ENCODE results near the gene WDR27.
"Not testable (repeated sequence)": the region's sequence is repeated elsewhere in the genome, so short reads cannot be mapped to it uniquely, and the experiment has no call there.

The WDR27 gene

DNA sequence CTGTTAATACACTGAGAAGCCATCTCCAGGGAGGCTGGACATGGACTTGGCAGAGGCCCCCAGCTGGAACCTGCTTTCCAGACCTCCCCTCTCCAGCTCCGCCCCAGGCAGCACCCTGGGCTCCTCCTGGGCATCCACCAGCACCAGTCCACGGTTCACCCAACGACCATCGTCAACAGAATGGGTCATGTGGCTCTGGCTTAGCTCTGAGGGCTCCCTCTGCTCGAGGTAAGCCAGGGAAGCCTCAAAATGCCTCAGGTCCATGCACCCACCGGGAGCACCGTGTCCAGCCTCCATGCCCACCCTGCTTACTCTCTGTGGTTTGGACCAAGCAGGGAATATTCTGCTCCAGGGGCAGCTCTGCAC lies 40.5 kb downstream of the WDR27 start:
- no peak for DNase-seq (ENCODE audit: low spot score)

DNA sequence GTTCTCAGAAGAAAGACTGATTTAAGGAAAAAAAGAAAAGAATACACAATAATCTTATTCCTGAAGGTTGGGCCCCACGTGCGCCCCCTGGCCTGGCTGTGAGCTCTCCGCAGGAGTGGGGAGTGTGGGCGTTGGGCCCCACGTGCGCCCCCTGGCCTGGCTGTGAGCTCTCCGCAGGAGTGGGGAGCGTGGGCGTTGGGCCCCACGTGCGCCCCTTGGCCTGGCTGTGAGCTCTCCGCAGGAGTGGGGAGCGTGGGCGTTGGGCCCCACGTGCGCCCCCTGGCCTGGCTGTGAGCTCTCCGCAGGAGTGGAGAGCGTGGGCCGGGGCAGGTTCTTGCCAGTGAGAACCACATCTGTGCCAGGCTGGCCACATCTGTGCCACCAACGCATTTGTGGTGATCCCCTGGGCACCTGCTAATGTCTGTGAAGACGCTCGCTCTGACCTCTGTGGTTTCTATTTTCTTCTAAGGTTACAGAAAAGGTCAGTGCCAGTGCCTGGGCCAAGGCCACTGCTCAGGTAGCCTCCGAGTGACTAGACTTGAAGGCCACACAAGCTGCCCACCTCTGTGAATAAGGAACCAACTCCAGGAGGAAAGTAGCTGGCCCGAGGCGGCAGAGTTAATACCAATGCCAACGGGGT lies 41.0 kb downstream of the WDR27 start:
- no peak for DNase-seq (ENCODE audit: low spot score)

DNA sequence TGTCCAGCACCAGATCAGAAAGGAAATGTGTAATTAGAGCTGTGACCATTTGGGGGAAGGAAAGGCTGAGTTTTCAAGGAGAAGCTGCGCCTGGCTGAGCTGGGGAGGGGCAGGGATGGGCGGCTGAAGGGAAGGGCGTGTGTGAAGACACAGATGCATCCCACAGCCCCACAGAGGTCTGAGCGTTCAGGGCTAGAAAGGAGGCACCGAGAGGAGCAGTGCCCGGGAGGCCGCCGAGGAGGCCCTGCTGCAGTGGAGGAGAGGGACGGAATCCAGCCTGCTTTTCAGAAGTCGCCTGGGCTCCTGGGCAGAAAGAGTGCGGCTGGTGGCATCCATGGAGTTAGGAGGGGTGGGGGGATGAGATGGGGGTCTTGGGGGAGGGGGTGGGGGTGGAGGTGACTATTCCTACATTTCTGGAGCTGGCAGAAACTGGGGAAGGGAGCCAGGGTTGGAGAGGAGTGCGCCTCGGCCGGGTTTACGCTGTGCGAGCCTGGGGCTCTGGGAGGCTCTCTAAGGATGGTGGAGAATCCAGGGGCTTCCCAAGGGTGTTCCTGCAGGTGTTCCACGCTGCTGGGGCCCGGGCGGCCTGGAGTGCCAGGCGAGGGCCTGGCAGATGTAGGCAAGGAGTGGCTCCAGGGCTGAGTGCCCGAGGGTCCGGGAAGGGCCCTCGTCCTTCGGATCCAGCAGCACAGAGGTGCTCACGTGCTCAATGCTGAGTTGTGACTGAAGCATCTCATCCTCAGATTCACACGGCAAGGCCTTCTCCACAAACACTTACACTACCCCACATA lies 41.8 kb downstream of the WDR27 start:
- no peak for DNase-seq (ENCODE audit: low spot score)

DNA sequence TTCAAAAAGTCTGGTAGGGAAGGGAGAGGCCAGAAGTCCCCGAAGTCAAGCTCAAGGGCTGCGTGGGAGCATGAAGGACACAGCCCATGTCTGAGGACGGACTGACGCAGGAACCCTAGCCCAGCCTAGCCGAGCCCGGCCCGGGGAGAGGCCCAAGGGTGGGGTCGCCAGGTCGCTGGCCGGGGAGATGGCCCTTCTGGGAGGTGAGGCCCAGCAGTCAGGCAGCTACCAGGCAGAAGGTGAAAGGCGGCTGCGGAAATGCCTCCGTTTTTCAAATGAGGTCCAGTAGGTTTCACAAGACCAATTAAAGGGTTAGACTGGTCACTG lies 44.6 kb downstream of the WDR27 start:
- no peak for DNase-seq (ENCODE audit: low spot score)

DNA sequence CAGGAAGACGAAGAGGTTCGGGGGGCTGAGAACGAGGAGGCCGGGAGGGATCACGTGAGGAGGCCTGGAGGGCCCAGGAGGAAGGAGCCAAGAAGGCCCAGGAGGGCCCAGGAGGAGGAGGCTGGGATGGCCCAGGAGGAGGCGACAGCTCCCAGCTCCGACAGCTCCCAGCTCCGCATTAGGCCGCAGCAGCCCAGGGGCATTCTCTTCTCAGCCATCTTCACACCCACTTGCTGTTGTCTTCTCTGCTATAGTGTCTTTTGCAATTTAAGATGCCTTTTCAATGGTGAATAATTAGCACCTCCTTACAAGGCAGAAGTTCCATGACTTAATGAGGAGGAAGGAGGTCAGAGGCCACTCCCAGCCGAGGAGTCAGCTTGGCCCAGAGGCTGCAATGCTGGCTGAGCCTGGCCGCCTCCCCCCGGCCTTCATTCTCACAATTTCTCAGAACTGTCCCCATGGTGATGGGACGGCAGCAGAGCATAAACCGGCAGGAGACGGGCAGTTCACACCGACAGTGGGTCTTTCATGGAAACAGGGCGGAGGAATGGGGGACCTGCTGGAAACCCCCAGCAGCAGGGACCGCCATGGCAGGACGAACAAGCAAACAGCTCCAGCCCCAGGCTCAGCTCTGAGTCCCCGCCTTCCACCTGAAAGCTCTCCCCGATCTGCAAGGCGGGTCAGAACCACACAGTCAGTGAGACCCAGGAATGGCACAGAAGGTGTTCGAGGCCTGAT lies 45.1 kb downstream of the WDR27 start:
- no peak for DNase-seq (ENCODE audit: low spot score)

DNA sequence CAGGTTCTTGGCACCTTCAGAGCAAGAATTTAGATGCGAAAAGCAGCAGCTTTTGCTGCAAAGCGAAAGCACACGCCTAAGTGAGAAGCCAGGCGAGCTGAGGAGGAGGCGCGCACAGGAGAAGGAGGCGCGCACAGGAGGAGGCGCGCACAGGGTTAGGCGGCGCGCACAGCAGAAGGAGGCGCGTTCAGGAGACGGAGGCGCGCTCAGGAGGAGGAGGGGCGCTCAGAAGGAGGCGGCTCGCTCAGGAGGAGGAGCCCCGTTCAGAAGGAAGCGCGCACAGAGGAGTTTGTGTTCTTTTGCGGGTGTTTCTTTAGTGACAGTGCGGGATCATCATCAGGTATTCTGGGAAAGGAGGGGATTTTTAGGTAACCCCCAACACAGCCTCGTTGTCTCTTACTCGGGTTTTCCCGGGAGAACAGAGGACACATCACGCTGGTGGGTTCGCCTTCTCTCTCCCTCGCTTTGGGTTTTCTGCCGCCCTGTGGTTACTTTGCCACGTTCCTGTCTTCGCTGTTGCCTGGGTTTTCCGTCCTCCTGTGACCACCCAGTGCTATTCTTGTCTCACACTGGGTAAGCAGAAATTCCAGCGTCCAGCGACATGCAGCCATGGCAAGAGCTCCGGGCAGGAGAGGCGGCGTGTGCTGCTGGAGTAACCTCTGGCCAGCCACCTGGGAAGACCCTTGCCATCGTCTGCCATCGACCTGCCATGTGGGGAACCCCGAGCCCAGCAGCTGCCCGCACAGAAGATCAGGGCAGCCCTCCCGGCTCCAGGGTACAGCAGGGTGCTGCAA lies 47.0 kb downstream of the WDR27 start:
- no peak for DNase-seq (ENCODE audit: low spot score)

DNA sequence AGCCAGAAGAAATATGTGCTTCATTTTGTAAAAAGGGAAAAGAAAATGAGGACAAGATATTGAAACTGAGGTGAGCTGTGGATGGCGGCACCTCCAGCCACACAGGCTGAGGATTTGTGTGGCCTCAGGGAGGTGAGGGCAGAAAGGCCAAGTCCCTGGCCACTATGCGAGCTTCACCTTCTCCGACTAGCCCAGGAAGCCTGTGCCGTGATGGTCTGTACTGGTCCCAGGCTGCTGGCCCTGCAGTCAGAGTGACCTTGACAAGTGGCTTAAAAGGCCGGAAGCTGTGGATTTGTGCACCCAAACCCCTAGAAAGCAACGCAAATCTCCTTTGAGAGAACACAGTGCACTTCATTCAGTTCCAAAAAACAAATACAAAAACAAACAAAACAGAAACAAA lies 48.1 kb downstream of the WDR27 start:
- no peak for DNase-seq (ENCODE audit: low spot score)

DNA sequence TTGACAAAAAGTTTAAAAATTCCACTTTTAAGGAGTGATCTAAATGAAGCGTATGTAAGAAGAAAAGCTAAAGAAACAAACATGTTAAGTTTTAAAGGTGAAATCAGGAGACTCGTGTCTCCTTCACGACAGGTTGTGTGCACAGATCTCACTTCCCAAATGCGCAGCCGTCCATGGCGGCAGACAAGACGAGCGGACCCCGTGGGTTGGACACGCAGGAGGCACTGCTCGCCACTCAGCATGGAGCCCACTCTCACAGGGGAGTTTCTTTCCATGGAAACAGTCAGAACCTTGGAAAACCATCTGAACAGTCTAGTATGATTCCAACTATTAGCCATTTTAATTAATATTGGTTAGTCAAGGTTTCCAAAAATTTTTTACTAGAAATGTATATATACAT lies 48.9 kb downstream of the WDR27 start:
- no peak for DNase-seq (ENCODE audit: low spot score)

DNA sequence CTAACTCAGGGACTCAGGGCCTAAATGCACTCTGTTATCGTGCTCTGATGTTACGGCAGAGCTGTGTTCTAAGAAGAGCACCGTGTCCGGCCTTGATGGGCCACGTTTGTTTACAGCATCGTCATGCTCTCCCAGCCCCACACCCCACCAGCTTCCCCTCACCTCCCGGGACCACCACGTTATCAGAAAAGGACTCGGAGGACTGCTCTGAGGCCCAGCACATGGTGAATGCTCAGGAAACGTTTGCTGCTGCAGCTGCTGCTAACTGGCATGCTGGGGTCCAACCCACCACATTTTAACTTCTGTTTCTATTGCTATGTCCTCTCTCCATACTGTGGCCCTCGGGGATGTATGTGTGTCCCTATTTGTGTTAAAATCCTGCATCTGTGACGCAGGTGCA lies 50.3 kb downstream of the WDR27 start:
- no peak for DNase-seq (ENCODE audit: low spot score)

DNA sequence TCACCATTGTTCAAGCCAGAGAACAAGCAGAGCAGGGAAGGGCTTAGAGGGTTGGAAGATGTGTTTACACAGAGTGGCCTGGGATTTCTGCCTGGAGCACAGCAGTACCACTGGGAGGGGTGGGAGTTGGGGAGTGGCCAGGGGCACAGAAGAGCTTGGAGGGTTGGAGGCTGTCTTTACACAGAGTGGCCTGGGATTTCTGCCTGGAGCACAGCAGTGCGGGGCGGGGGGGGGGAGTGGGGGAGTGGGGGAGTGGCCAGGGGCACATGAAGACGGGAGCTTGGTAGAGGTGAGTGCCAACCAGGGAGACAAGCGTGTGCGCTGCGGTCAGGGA lies 50.9 kb downstream of the WDR27 start:
- DNase-seq (ENCODE audit: low spot score): no peak

DNA sequence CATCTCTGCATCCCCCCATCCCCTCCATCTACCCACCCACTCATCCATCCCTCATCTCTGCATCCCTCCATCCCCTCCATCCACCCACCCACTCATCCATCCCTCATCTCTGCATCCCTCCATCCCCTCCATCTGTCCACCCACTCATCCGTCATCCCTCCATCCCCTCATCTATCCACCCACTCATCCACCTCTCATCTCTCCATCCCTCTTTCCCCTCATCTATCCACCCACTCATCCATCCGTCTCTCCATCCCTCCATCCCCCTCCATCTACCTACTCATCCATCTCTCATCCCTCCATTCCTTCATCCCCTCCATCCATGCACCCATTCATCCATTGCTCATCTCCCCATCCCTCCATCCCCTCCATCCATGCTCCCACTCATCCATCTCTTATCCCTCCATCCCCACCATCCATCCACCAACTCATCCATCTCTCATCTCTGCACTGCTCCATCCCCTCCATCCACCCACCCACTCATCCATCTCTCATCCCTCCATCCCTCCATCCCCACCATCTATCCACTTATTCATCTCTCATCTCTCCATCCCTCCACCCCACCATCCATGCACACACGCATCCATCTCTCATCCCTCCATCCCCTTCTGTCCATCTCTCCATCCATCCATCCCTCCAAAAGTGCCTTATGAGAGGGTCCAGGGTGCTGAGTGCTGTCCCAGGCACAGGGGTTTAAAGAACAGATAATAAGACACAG lies 51.4 kb downstream of the WDR27 start:
- no peak for DNase-seq (ENCODE audit: low spot score)

DNA sequence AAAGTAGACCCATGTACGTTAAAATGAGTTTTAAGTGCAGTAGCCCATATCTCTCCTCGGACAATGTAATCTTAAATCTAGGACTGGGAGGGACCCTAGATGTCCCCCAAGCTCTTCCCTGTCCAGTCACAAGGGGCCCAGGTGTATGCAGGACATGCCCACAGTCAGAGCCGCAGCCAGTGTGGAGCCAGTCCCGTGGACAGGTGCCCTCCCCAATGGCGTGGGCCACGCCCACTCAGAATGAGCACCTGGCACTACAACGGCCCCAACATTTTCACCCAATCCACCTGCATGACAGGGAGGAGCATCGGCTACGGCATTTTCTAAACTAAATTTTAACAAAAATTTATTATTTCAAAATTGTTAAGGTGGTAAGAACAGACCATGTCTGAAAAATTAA lies 53.2 kb downstream of the WDR27 start:
- DNase-seq (ENCODE audit: low spot score): no peak

DNA sequence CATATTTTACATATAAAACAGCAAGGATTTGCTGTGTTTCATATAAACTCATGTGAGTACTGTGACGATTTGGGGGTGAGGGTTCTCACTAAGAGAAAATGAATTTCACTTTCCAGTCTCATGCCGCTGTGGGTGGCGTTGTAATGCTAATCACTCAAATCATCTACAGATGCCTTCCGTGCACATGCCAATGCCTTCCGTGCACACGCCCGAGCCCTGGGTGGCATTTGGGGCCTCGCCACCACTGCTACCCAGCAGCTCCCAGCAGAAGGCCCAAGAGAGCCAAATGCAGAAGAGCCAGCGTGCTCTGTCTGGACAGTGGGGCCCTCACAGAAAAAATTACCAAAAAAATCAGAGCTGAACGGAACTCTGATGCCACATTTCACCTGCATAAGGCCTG lies 53.7 kb downstream of the WDR27 start:
- DNase-seq (ENCODE audit: low spot score): no peak

DNA sequence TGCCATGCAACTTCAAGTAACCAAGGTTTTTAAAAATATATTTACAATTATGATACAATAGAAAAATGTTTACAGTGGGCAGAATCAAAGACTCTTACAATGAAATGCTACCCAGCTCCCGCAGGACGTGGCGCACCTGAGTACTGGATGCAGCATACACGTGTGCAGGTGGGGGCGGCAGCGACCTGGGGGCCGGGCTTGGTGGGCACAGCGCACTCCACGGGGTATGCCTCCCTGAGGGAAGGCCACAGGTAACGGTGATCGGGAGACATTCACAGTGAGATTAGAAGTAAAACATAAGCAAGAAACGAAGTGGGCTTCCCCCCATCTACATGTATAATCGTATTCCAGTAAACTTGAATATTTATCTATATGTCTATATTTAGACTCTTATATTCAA lies 54.2 kb downstream of the WDR27 start:
- no peak for DNase-seq (ENCODE audit: low spot score)

DNA sequence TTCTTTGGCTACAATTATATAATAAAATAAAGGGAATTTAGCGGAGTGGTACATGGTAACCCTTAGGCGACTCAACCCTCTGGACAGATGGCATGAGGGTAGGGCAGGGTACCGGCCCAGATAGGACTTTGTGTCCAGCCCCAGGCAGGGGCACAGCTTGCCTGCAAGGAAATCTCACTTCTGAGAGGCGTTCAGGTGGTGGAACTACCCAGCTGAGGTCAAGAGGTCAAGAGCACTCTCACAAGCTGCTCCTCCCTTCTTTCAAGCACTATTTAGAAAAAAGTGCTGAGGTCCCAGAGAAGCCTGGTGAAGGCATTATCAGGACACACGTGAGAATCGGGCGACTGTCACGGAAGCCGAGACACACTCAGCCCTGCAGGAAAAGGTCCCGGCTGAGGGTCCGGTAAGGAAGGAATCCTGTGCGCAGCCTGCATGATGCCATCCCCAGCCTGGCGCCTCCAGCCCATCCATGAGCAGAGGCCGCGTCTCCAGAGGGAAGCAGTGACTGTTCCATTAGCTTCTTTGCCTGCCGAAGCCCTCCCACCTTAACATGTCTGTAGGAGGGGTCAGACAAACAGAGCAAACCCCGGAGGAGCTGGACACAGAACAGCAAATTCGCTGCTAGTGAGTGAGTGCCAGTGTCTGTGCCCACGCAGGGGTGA lies 54.8 kb downstream of the WDR27 start:
- DNase-seq (ENCODE audit: low spot score): no peak

DNA sequence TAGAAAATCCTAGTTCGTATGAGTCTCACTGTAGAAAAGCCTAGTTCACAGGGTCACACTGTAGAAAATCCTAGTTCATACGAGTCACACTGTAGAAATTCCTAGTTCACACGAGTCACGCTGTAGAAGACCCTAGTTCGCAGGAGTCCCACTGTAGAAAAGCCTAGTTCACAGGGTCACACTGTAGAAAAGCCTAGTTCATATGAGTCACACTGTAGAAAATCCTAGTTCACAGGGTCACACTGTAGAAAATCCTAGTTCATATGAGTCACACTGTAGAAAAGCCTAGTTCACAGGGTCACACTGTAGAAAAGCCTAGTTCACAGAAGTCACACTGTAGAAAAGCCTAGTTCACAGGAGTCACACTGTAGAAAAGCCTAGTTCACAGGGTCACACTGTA lies 56.4 kb downstream of the WDR27 start:
- DNase-seq (ENCODE audit: low spot score): not testable (repeated sequence)

DNA sequence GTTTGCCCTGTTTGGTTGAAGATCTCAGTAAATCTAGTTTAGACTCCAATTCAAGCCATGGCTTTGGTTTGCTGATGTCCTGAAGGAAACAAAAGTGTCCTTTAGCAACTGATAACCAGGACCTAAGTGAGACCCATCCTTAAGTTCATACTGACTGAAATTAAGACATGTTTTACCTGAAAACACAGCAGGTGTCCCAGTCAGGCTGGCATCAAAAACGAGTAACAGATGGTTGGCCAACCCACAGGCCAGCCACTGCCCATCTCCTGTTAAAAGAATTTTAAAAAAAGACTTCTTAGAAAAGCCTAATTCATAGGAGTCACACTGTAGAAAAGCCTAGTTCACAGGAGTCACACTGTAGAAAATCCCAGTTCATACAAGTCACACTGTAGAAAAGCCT lies 58.3 kb downstream of the WDR27 start:
- no peak for DNase-seq (ENCODE audit: low spot score)

DNA sequence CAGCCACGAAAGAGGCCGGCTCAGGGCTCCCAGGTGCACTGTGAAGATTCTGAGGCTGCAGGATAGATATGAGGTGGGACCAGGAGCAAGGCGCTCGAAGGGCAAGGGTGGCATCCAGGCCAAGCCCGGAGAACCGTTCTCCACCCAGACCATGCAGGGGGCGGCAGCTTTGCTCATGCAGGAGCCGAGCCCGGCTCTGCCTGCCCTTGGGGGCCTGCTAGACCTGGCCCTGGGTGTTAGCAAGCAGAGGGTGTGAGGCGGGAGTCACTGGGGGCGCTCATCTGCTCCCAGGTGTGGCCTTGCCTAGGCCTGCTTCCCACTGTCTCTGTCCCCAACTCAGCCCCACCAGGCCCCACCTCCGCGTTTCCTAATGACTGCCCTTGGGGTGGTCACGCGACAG lies 59.4 kb downstream of the WDR27 start:
- DNase-seq (ENCODE audit: low spot score): no peak

DNA sequence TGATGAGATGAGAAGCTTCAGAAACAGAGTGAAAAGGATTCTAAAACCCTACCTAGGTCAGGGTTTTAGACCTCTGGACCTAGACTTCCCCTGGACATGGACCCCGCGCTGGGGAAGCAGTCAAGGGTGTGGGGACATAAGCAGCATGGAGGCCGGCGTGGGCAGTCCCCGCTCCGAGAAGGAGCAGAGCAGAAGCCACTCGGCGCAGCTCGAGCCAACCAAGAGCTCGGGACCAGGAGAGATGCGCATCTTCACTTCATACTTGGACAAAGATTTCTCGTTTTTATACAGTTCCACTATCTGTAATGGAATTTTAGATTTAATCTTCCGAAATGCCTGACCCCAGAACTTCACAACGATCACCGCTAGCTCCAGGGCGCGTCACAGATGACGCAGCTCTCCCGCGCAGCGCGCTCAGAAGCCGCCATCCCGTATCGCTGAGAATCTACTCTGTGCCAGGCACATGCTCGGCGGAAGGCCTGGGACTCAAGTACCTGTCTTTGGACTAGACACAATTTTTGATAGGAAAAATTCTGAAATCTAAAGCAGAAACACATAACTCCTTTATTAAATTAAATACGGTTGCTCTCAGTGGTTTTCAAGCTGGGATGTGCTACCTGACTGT lies 60.3 kb downstream of the WDR27 start:
- DNase-seq (ENCODE audit: low spot score): no peak

DNA sequence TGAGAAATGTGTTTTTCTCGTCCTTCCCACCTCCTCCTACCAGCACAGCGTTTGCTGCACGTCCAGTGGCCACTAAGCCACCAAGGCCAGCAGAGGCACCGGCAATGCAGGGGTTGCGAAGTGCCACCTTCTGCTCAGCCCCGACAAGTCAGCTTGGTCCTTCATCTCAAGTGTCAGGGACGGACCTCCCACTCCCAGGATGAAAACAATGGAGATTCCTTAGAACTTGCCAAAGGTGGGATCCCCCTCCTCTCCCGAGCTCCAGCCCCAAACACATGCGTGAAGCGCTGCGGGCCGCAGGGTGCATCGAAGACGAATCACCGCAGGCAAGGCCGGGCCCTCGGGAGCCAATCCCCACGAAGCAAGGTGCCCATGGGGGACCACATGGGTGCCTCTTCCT lies 60.8 kb downstream of the WDR27 start:
- no peak for DNase-seq (ENCODE audit: low spot score)

DNA sequence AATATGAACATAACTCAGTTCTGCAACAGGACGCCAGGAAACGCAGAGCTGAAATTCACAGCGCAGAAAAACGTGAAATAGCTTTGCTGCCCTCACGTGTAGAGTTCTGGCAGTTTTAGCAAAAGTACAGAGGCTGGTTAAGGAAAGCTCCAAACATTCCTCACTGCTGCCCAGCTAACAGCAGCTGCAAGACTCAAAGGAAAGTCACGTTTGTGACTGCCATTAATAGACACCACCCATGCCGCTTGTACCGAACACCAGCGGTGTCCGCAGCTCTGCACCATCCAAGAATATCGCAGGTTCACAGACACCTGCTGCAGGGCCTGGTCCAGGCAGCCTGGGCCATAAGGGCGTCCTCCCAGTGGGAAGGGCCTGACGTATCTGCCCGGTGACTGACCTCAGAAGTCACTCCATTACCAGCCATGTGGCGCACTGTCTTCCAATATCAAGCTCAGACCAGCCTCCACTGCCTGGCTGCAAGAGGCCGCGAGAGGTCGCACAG lies 61.4 kb downstream of the WDR27 start:
- DNase-seq (ENCODE audit: low spot score): no peak
